Activated CD4-positive, alpha-beta T cell treated with anti-CD3 and anti-CD28 coated beads, Interleukin-2, Interleukin-6, amounts not matched to agents 100 ng/mL and 50 ng/mL, durations not matched to agents 16 hours and 8 hours (primary cell): ENCODE measurements around the gene ATG9A.

ENCODE experiments used
- DNase-seq: peaks from one replicate; pipeline ENCODE4 v3.0.0-alpha.2; 2020

Gene ATG9A

DNA sequence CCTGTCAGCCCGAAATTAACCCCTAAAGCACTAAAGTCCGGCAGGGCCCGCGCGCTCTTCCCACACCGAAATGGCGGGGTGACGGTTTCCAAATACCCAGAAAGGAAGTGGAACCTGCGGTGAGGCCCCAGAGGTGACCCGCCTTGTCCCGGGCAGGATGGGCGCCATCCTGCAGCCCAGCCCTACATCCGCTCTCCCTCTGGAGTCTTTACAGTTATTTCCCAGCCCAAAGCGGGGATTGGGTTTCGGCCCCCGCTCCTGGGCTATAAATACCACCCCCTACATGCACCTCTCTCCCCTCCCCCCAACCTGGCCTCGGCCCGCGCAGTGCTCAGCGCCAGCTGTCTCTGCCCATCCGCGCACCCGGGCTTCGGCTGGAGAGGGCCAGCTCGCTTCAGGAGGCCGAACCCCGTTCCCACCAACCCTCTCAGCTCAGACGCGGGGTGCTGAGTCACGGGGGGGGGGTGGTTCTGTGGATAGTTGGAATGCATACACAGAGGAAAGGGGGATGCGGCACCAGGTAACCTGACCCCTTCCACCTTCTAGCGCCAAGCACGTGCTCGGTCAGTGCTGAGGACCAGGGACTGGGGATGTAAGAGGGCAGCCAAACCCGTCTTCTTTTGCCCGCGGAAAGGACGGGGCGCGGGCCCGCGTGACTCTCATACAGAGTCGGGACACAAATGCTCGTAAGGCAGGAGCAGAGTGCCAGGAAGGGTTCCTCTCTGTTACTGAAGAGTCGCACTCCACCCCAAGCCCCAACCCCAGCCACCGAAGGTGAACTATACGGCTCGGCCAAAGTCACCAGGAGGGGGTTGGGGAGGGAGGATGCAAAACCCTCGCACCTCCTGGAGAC is 23.7 kb upstream of the ATG9A start, which contains the start of gene TUBA4B:
TUBA4B (plus strand) TSS at position 344 of the 853 bp plus-strand sequence; CDS start at position 509, 165 bp downstream.
- DNase-seq: peak; percentile 74

DNA sequence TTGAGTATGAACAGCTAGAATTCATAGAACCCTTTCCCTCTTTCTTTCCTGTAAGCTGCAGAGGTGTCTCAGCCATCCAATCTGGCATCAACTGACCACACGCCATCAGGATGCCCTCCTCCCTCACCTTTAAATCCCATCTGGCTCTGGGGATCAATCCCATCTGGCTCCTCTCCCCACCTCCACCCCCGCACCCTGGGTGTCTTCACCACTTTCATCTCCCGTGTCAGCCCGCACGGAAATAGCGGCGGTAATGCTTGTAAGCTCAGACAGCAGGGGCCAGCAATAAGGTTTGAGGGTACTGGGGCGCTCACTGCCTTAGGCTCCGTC is 23.1 kb upstream of the ATG9A start:
- no peak for DNase-seq

GRCh38 chr2:219252084-219252483 is 22.6 kb upstream of the ATG9A start:
- peak; percentile 45 for DNase-seq

- no peak for DNase-seq
These were observed 22.2 kb upstream of the ATG9A start for GRCh38 chr2:219251656-219252055.

- no peak for DNase-seq
These were observed 20.8 kb upstream of the ATG9A start for GRCh38 chr2:219250049-219250781.

GRCh38 chr2:219249203-219249980 is 20.0 kb upstream of the ATG9A start:
- peak; percentile 70 for DNase-seq

GRCh38 chr2:219248845-219249202 is 19.4 kb upstream of the ATG9A start:
- peak; percentile 24 for DNase-seq

- peak; percentile 82 for DNase-seq
These were observed 18.5 kb upstream of the ATG9A start for GRCh38 chr2:219247678-219248642.

DNA sequence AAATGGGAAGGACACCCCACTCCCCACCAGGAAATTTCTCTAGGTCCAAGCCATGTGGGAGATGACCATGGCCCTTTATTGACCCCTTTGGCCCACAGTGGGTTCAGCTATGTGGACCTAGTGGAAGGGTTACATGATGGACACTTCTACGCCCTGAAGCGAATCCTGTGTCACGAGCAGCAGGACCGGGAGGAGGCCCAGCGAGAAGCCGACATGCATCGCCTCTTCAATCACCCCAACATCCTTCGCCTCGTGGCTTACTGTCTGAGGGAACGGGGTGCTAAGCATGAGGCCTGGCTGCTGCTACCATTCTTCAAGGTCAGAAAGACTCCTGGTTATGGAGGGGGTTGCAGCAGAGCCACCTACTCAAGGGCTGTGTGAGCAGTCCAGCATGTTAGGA is 17.1 kb upstream of the ATG9A start:
- no peak for DNase-seq

DNA sequence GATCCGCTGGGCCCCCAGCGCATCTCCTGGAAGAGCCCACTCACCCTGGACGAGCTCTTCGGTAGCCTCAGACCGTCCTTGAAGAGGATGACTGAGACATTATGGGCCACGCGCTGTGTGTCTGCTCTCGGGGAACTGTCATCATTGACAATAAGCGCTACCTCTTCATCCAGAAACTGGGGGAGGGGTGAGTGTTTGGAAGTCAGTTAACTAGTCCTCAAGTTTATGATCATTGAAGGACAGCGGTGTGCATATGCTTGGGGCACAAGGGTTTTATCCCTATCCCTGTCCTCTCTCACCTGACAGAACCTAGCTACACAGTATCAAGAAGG is 16.4 kb upstream of the ATG9A start:
- peak; percentile 42 for DNase-seq

GRCh38 chr2:219245148-219245898 is 15.9 kb upstream of the ATG9A start, which contains the start of the genes GLB1L and STK16:
Gene GLB1L (minus strand): TSS chr2:219245444. CDS start chr2:219243573, 1,871 bp downstream.
Gene STK16 (plus strand): TSS chr2:219245479. CDS start chr2:219246000, 521 bp downstream.
- peak; percentile 94 for DNase-seq

GRCh38 chr2:219244789-219245147 is 15.3 kb upstream of the ATG9A start:
- DNase-seq: no peak

- DNase-seq: no peak
These were observed 13.9 kb upstream of the ATG9A start for GRCh38 chr2:219243291-219243761.

DNA sequence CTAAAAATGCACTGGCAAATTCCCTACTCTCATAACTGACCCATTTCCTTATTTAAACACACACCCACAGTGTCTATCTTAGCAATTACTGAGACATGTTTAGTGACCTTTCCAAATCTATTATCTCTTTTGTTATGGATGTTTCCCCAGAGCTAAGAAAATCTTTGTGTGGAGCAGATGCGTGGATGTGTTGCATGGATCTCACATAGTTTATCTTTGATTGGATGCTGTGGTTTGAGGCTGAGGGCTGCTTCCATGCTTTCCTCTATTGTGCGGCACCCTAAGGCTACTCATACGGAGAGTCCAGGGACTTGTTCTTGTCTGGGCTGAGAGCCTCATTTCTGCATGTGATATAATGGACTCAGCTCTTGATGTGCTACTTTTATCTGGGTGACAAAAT is 4.9 kb upstream of the ATG9A start:
- no peak for DNase-seq

DNA sequence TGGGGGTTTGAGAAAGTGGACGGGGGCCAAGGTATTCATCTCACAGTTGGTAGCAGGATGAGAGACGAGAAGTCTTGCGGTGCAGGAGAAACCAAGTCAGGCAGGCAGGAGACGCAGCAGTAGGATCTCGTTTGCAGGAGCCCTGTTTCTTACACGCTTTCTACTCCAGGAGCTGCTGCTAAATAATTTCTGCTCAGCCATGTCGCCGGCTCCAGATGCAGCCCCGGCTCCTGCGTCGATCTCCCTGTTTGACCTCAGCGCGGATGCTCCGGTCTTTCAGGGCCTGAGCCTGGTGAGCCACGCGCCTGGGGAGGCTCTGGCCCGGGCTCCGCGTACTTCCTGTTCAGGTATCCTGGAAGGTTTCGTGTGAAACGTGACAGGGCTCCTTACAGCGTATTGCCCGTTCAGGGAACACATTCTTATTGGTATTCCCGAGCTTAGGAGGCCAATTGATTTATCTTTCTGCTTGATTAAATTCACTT is 664 bp upstream of the ATG9A start:
- DNase-seq: peak; percentile 70

- DNase-seq: no peak
These were observed 528 bp downstream of the ATG9A start for GRCh38 chr2:219228911-219229304.

- DNase-seq: no peak
These were observed 1.2 kb downstream of the ATG9A start for GRCh38 chr2:219228041-219228910.

- no peak for DNase-seq
These were observed 4.1 kb downstream of the ATG9A start for GRCh38 chr2:219225350-219225749.

- no peak for DNase-seq
These were observed 5.4 kb downstream of the ATG9A start for GRCh38 chr2:219223831-219224610.
